OCI-LY3 (cell line): Measurements from ENCODE around the gene GOLT1A.

Source experiments
- H2AFZ ChIP-seq: fragments of 200-600, 300-600 bp; shearing (Covaris generic); 2 replicates; pipeline ENCODE4 v1.6.0; 2014; ENCODE audit warnings: antibody characterized with exemption, low read depth, low read length
- H3K27ac ChIP-seq: fragments of 200-600, 300-600 bp; sonication (generic); 2 replicates; pipeline ENCODE4 v1.5.1; 2014; ENCODE audit warnings: mild to moderate bottlenecking, low read length, moderate library complexity, mixed read lengths
- H3K27me3 ChIP-seq: fragments of 200-600, 300-600 bp; sonication (generic); 2 replicates; pipeline ENCODE4 v1.6.1; 2014; ENCODE audit warnings: low read depth, low read length, mixed read lengths
- H3K36me3 ChIP-seq: fragments of 200-600, 300-600 bp; sonication (generic); replicated peaks from 2 replicates; pipeline ENCODE3; 2014; ENCODE audit warnings: low read depth, low read length, mixed read lengths
- H3K4me1 ChIP-seq: fragments of 300-600, 200-600 bp; sonication (generic); 2 replicates; pipeline ENCODE4 v1.6.1; 2014; ENCODE audit warnings: low read length, mixed read lengths
- H3K4me2 ChIP-seq: fragments of 200-600, 300-600 bp; sonication (generic); 2 replicates; pipeline ENCODE4 v1.6.1; 2014; ENCODE audit warnings: low read length, mixed read lengths
- H3K4me3 ChIP-seq: fragments of 300-600, 200-600 bp; sonication (generic); 2 replicates; pipeline ENCODE4 v1.5.1; 2014; ENCODE audit warnings: antibody characterized with exemption, mild to moderate bottlenecking, low read length, moderate library complexity
- H3K79me2 ChIP-seq: fragments of 300-600, 200-600 bp; shearing (Covaris generic); 2 replicates; pipeline ENCODE4 v1.6.1; 2014; ENCODE audit warnings: mild to moderate bottlenecking, low read length, mixed read lengths
- H3K9ac ChIP-seq: fragments of 300-600, 200-600 bp; shearing (Covaris generic); 2 replicates; pipeline ENCODE4 v1.6.0; 2014; ENCODE audit warnings: mild to moderate bottlenecking, low read length, moderate library complexity
- H3K9me3 ChIP-seq: fragments of 200-600, 300-600 bp; shearing (Covaris generic); 2 replicates; pipeline ENCODE4 v1.6.1; 2014; ENCODE audit warnings: low read length, mixed read lengths; ENCODE audit not compliant: insufficient read depth
- H4K20me1 ChIP-seq: fragments of 200-600, 300-600 bp; sonication (generic); 2 replicates; pipeline ENCODE4 v1.6.1; 2016; ENCODE audit warnings: low read length, mixed read lengths; ENCODE audit not compliant: insufficient read depth
- EZH2phosphoT487 ChIP-seq: fragments of 200-600 bp; shearing (Covaris generic); IDR thresholded peaks from 2 replicates; pipeline ENCODE4 v1.6.1; 2018; ENCODE audit warnings: antibody characterized with exemption, mixed run types, low read depth
- TF ChIP-seq, protein P1 (sequence below): fragments of 200-600, 300-600 bp; sonication (generic); IDR thresholded peaks from 2 replicates; pipeline ENCODE4 v1.5.1; 2014; ENCODE audit warnings: antibody characterized with exemption, low read length, low read depth

The GOLT1A gene

DNA sequence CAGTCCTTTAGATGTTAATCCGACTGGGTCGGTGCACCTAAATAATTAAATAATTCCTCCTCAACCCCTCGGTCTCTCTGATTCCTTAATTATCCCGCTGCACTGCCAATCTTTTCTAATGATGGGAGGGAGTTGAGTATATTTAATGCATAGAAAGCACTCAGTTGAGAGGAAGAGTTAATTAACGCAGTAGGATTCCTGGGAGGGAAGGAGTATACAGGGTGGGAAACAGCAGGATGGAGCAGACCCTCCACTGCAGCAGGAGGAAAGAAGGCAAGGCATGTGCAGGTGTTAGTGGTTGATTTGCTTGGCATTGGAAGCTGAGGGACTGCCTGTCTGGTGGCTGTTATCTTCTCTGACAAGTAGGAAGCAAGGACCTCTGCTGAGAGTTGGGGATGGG lies 37.7 kb downstream of the GOLT1A start:
- H4K20me1 ChIP-seq: no peaks in the 10 kb centered on the region
- no peak overlapping the region for H3K4me2 ChIP-seq
- H3K4me1 ChIP-seq: no peaks in the 10 kb centered on the region
- no peak overlapping the region for H3K4me3 ChIP-seq
- H3K79me2 ChIP-seq: no peaks in the 10 kb centered on the region
- H3K9me3 ChIP-seq: 0 out of 2 replicates have a peak, but pooled peaks cover 5% of the 10 kb centered on the region
- no peak overlapping the region for H3K27ac ChIP-seq
- no peak overlapping the region for H3K9ac ChIP-seq
- H2AFZ ChIP-seq: no peak overlapping the region
- peaks cover 47% of the 10 kb centered on the region for H3K27me3 ChIP-seq
- no peak for TF ChIP-seq EZH2phosphoT487
- TF ChIP-seq, protein P1, sequence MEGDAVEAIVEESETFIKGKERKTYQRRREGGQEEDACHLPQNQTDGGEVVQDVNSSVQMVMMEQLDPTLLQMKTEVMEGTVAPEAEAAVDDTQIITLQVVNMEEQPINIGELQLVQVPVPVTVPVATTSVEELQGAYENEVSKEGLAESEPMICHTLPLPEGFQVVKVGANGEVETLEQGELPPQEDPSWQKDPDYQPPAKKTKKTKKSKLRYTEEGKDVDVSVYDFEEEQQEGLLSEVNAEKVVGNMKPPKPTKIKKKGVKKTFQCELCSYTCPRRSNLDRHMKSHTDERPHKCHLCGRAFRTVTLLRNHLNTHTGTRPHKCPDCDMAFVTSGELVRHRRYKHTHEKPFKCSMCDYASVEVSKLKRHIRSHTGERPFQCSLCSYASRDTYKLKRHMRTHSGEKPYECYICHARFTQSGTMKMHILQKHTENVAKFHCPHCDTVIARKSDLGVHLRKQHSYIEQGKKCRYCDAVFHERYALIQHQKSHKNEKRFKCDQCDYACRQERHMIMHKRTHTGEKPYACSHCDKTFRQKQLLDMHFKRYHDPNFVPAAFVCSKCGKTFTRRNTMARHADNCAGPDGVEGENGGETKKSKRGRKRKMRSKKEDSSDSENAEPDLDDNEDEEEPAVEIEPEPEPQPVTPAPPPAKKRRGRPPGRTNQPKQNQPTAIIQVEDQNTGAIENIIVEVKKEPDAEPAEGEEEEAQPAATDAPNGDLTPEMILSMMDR: no peak
- no peaks in the 10 kb centered on the region for H3K36me3 ChIP-seq

DNA sequence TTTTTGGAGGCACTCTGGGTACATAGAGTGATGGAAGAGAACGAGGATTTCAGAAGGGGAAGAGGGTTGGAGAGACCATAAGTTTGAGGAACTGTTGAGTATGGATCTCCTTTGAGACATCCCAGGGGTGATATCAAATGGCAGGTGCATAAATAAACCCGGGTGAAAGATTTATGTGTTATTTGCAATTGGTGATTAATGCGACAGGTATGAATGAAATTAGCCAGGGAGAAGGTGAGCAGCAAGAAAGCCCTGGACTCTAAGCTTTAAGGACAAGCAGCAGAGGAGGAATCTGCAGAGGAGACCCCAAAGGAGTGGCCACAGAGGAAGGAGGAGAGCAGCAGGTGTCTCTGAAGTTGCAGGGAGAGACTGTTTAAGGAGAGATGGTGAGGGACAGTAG lies 38.8 kb downstream of the GOLT1A start:
- H3K27ac ChIP-seq: no peak overlapping the region
- H3K9ac ChIP-seq: no peak overlapping the region
- no peaks in the 10 kb centered on the region for H3K36me3 ChIP-seq
- H2AFZ ChIP-seq: no peak overlapping the region
- peaks cover 15% of the 10 kb centered on the region for H3K9me3 ChIP-seq
- H3K79me2 ChIP-seq: no peaks in the 10 kb centered on the region
- H3K4me1 ChIP-seq: no peaks in the 10 kb centered on the region
- H3K4me3 ChIP-seq: no peak overlapping the region
- H3K27me3 ChIP-seq: peaks cover 47% of the 10 kb centered on the region
- no peaks in the 10 kb centered on the region for H4K20me1 ChIP-seq
- TF ChIP-seq, protein P1: no peak
- no peak for TF ChIP-seq EZH2phosphoT487
- H3K4me2 ChIP-seq: no peak overlapping the region

DNA sequence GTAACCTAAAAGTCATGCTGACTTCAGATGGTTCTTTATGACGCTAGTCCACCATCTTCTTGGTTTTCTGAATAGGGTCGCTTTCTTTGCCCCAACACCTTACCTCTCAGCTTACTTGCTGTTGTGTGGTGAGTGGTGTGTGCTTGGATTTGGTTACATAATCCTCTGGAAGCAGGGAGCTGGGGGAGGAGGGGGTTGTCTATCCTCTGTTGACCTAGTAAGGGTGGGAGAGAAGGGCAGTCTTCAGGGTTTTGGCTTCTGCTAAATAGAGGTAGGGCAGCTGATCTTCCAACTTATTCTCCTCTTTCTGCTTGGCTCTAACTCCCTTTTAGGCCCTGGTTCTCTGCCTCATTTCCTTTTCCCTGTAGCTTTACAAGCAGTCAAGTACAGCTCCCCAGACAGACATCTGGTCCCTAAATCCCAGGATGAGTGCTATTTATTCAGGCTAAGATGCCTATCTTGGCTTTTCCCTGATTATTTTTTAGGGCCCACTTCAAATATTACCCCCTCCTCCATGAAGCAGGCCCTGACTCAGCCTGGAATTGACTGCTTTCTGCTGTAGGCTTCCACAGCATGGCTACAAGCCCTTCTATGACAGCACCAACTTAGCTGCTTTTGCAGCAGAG lies 41.3 kb downstream of the GOLT1A start:
- Histone ChIP-seq H3K4me3 (no peak overlapping the region), H4K20me1 (no peaks in the 10 kb centered on the region), H3K4me1 (no peaks in the 10 kb centered on the region), H3K36me3 (no peaks in the 10 kb centered on the region), H3K9me3 (peaks cover 28% of the 10 kb centered on the region), H3K4me2 (no peak overlapping the region), H3K27ac (no peak overlapping the region), H3K79me2 (no peaks in the 10 kb centered on the region), H2AFZ (no peak overlapping the region), H3K27me3 (peaks cover 41% of the 10 kb centered on the region), H3K9ac (no peak overlapping the region)
- TF ChIP-seq, protein P1: no peak
- no peak for TF ChIP-seq EZH2phosphoT487

DNA sequence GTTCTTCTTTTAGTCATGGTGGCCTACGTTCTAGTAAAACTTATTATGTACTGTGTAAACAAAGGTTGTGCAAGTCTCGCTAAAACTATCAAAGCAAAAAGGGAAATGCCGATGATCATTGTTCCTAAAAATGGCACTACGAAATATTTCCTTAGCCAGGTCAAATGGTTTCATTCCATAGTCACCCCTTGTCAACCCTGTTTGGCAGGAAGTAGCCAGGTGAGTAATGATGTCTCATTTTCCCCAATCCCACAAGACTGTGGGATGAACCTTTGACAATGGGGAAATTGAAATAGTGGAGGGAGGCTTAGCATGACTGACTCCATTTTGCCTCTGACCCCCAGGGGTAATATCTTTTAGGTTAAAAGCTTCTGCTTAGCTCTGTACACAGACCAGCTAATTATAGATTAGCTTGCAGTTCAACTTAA lies 42.0 kb downstream of the GOLT1A start:
- Histone ChIP-seq H3K9me3 (peaks cover 28% of the 10 kb centered on the region), H3K4me1 (no peaks in the 10 kb centered on the region), H3K9ac (no peak overlapping the region), H2AFZ (no peak overlapping the region), H3K4me2 (no peak overlapping the region), H4K20me1 (no peaks in the 10 kb centered on the region), H3K4me3 (no peak overlapping the region), H3K79me2 (no peaks in the 10 kb centered on the region), H3K27ac (no peak overlapping the region), H3K27me3 (peaks cover 33% of the 10 kb centered on the region), H3K36me3 (no peaks in the 10 kb centered on the region)
- no peak for TF ChIP-seq EZH2phosphoT487
- TF ChIP-seq, protein P1: no peak
